WTC11 (cell line): Measurements from ENCODE around the gene CDC5L. TPM values are rescaled to one million over a fixed set of nuclear protein-coding genes. Genes with fewer than 3 reads are reported as not detected.

Source experiments
- ATAC-seq: fragments of 200-7000 bp; cut with Tn5 transposase; 2 replicates; pipeline ENCODE4 v1.10.0; 2021; ENCODE audit warnings: mild to moderate bottlenecking, moderate library complexity
- CTCF ChIA-PET: fragments of 300-600 bp; sonication (Branson Sonifier 250); formaldehyde crosslinking; loops from one replicate; lab custom pipeline; 2021; ENCODE audit warnings: antibody characterized with exemption; lab: Charles Lee
- POLR2A ChIA-PET: fragments of 350-600 bp; sonication (Branson Sonifier 250); formaldehyde crosslinking; loops from one replicate; lab custom pipeline; 2021; ENCODE audit warnings: antibody characterized with exemption; lab: Charles Lee
- DNase-seq: peaks from one replicate; pipeline ENCODE4 v3.0.0; 2021; ENCODE audit warnings: low spot score
- H3K27ac Mint-ChIP-seq: 2 replicates; pipeline ENCODE4 v1.8.0; 2021; ENCODE audit warnings: mixed read lengths
- H3K27me3 Mint-ChIP-seq: 2 replicates; pipeline ENCODE4 v1.8.0; 2021; ENCODE audit warnings: low read depth, mild to moderate bottlenecking, moderate library complexity, mixed read lengths
- H3K36me3 Mint-ChIP-seq: 2 replicates; pipeline ENCODE4 v1.8.0; 2021; ENCODE audit warnings: mixed read lengths
- H3K4me1 Mint-ChIP-seq: 2 replicates; pipeline ENCODE4 v1.8.0; 2022; ENCODE audit warnings: mixed read lengths
- H3K4me3 Mint-ChIP-seq: 2 replicates; pipeline ENCODE4 v1.8.0; 2021; ENCODE audit warnings: mild to moderate bottlenecking, moderate library complexity, mixed read lengths
- H3K9me3 Mint-ChIP-seq: 2 replicates; pipeline ENCODE4 v1.8.0; 2021; ENCODE audit warnings: mixed read lengths
- CREB1 ChIP-seq: sonication (generic); formaldehyde crosslinking; IDR thresholded peaks from 2 replicates; pipeline ENCODE4 v1.8.0; 2023; ENCODE audit warnings: mild to moderate bottlenecking, missing genetic modification reagents
- CREM ChIP-seq: sonication (generic); formaldehyde crosslinking; IDR thresholded peaks from 2 replicates; pipeline ENCODE4 v1.8.1; 2022; ENCODE audit warnings: mild to moderate bottlenecking, missing genetic modification reagents, moderate library complexity
- E2F4 ChIP-seq: sonication (generic); formaldehyde crosslinking; IDR thresholded peaks from 2 replicates; pipeline ENCODE4 v1.8.1; 2022; ENCODE audit warnings: low read depth, mild to moderate bottlenecking, moderate library complexity, missing genetic modification reagents, borderline replicate concordance
- EMX1 ChIP-seq: fragments of 250-450 bp; sonication (Bioruptor Pico); IDR thresholded peaks from 2 replicates; pipeline ENCODE4 v1.8.0; 2021; ENCODE audit warnings: mild to moderate bottlenecking
- HMGA2 ChIP-seq: fragments of 250-450 bp; sonication (Bioruptor Pico); IDR thresholded peaks from 2 replicates; pipeline ENCODE4 v1.4.0; 2021; ENCODE audit warnings: mild to moderate bottlenecking, moderate library complexity
- HMGXB4 ChIP-seq: sonication (generic); formaldehyde crosslinking; IDR thresholded peaks from 2 replicates; pipeline ENCODE4 v1.8.1; 2023; ENCODE audit warnings: mild to moderate bottlenecking, moderate library complexity, missing genetic modification reagents
- JUN ChIP-seq: sonication (generic); formaldehyde crosslinking; IDR thresholded peaks from 2 replicates; pipeline ENCODE4 v1.8.0; 2023; ENCODE audit warnings: mild to moderate bottlenecking, missing genetic modification reagents
- MXD4 ChIP-seq: fragments of 250-450 bp; sonication (Bioruptor Pico); IDR thresholded peaks from 2 replicates; pipeline ENCODE4 v1.8.0; 2021; ENCODE audit warnings: mild to moderate bottlenecking, moderate library complexity, borderline replicate concordance
- OVOL2 ChIP-seq: fragments of 250-450 bp; sonication (Bioruptor Pico); IDR thresholded peaks from 2 replicates; pipeline ENCODE4 v1.9.0; 2021; ENCODE audit warnings: mild to moderate bottlenecking, borderline replicate concordance
- RELA ChIP-seq: sonication (generic); formaldehyde crosslinking; IDR thresholded peaks from 2 replicates; pipeline ENCODE4 v1.8.1; 2022; ENCODE audit warnings: missing genetic modification reagents, mild to moderate bottlenecking, borderline replicate concordance
- TCF7 ChIP-seq: sonication (generic); formaldehyde crosslinking; IDR thresholded peaks from 2 replicates; pipeline ENCODE4 v1.8.0; 2022; ENCODE audit warnings: mild to moderate bottlenecking, low read depth, missing genetic modification reagents, moderate library complexity
- TEAD1 ChIP-seq: sonication (generic); formaldehyde crosslinking; IDR thresholded peaks from 2 replicates; pipeline ENCODE4 v1.8.0; 2022; ENCODE audit warnings: mild to moderate bottlenecking, missing genetic modification reagents
- TEAD4 ChIP-seq: sonication (generic); formaldehyde crosslinking; IDR thresholded peaks from 2 replicates; pipeline ENCODE4 v1.8.0; 2022; ENCODE audit warnings: mild to moderate bottlenecking, missing genetic modification reagents
- ZNF219 ChIP-seq: sonication (generic); formaldehyde crosslinking; IDR thresholded peaks from 2 replicates; pipeline ENCODE4 v1.8.0; 2023; ENCODE audit warnings: missing genetic modification reagents, mild to moderate bottlenecking, borderline replicate concordance
- ZNF317 ChIP-seq: sonication (generic); formaldehyde crosslinking; IDR thresholded peaks from 2 replicates; pipeline ENCODE4 v1.8.1; 2023; ENCODE audit warnings: low read depth, mild to moderate bottlenecking, moderate library complexity, missing genetic modification reagents, borderline replicate concordance
- total RNA-seq: library from RNA; stranded (reverse); gene quantifications from 3 replicates; pipeline ENCODE4 v1.2.3, GENCODE V29; 2021
- TF ChIP-seq, protein P1 (sequence below): fragments of 250-450 bp; sonication (Bioruptor Pico); IDR thresholded peaks from 2 replicates; pipeline ENCODE4 v1.9.0; 2021; ENCODE audit warnings: mild to moderate bottlenecking, borderline replicate concordance
- TF ChIP-seq, protein P2 (sequence below): sonication (generic); formaldehyde crosslinking; IDR thresholded peaks from 2 replicates; pipeline ENCODE4 v1.8.1; 2022; ENCODE audit warnings: mild to moderate bottlenecking, missing genetic modification reagents, moderate library complexity, borderline replicate concordance
- TF ChIP-seq, protein P3 (sequence below): sonication (generic); formaldehyde crosslinking; IDR thresholded peaks from 2 replicates; pipeline ENCODE4 v1.8.0; 2023; ENCODE audit warnings: missing genetic modification reagents, mild to moderate bottlenecking, borderline replicate concordance
- TF ChIP-seq, protein P4 (sequence below): fragments of 200-600 bp; IDR thresholded peaks from 2 replicates; pipeline ENCODE4 v1.8.0; 2022; ENCODE audit warnings: antibody characterized with exemption
- TF ChIP-seq, protein P5 (sequence below): fragments of 250-450 bp; sonication (Bioruptor Pico); conservative IDR thresholded peaks from 2 replicates; pipeline ENCODE4 v1.9.0; 2021; ENCODE audit warnings: mild to moderate bottlenecking

The CDC5L gene
- total RNA-seq, 1 experiment from 2014 or later = 23.5 TPM

- TF ChIP-seq HMGXB4 (CRISPR knock-in tag) (no peak), TCF7 (no peak)
Observed at GRCh38 chr6:44411141-44411540, 23.6 kb downstream of the CDC5L start (continued).

DNA sequence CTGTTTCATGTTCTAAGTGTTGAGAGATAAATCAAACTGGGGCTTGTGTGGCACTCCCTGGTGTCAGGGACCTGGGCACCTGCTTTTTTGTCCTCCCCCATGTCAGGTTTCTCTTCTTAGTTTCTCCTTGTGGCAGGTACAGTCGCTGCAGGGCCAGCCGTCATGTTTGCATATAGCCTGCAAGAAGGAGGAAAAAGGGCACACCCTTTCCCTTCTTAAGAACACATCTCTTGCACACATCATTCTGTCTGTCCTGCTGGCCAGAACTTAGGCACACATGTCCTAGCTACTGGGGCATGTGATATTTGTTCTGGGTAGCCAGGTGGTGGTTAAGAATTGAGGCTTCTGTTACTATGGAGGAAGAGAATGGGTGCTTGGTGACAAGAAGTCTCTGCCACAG lies 27.9 kb downstream of the CDC5L start:
- H3K27ac Mint-ChIP-seq = no peak overlapping the region
- peaks cover 4% of the 10 kb centered on the region; the same call in 1 of the 2 replicates for H3K9me3 Mint-ChIP-seq
- H3K4me1 Mint-ChIP-seq = no peaks in the 10 kb centered on the region
- ATAC-seq (no peak), DNase-seq (no peak)
- ChIA-PET CTCF (no interaction called here), POLR2A (no interaction called here)
- TF ChIP-seq, protein P1, sequence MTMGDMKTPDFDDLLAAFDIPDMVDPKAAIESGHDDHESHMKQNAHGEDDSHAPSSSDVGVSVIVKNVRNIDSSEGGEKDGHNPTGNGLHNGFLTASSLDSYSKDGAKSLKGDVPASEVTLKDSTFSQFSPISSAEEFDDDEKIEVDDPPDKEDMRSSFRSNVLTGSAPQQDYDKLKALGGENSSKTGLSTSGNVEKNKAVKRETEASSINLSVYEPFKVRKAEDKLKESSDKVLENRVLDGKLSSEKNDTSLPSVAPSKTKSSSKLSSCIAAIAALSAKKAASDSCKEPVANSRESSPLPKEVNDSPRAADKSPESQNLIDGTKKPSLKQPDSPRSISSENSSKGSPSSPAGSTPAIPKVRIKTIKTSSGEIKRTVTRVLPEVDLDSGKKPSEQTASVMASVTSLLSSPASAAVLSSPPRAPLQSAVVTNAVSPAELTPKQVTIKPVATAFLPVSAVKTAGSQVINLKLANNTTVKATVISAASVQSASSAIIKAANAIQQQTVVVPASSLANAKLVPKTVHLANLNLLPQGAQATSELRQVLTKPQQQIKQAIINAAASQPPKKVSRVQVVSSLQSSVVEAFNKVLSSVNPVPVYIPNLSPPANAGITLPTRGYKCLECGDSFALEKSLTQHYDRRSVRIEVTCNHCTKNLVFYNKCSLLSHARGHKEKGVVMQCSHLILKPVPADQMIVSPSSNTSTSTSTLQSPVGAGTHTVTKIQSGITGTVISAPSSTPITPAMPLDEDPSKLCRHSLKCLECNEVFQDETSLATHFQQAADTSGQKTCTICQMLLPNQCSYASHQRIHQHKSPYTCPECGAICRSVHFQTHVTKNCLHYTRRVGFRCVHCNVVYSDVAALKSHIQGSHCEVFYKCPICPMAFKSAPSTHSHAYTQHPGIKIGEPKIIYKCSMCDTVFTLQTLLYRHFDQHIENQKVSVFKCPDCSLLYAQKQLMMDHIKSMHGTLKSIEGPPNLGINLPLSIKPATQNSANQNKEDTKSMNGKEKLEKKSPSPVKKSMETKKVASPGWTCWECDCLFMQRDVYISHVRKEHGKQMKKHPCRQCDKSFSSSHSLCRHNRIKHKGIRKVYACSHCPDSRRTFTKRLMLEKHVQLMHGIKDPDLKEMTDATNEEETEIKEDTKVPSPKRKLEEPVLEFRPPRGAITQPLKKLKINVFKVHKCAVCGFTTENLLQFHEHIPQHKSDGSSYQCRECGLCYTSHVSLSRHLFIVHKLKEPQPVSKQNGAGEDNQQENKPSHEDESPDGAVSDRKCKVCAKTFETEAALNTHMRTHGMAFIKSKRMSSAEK = no peak
- no peak for TF ChIP-seq CREB1 (CRISPR knock-in tag)
- TF ChIP-seq JUN = no peak
- TF ChIP-seq, protein P2, sequence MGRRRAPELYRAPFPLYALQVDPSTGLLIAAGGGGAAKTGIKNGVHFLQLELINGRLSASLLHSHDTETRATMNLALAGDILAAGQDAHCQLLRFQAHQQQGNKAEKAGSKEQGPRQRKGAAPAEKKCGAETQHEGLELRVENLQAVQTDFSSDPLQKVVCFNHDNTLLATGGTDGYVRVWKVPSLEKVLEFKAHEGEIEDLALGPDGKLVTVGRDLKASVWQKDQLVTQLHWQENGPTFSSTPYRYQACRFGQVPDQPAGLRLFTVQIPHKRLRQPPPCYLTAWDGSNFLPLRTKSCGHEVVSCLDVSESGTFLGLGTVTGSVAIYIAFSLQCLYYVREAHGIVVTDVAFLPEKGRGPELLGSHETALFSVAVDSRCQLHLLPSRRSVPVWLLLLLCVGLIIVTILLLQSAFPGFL (CRISPR knock-in tag) = no peak
- no peak for TF ChIP-seq MXD4 (CRISPR knock-in tag)
- TF ChIP-seq HMGA2 (CRISPR knock-in tag) = no peak
- no peak for TF ChIP-seq ZNF219
- no peak for TF ChIP-seq OVOL2 (CRISPR knock-in tag)
- TF ChIP-seq, protein P3, sequence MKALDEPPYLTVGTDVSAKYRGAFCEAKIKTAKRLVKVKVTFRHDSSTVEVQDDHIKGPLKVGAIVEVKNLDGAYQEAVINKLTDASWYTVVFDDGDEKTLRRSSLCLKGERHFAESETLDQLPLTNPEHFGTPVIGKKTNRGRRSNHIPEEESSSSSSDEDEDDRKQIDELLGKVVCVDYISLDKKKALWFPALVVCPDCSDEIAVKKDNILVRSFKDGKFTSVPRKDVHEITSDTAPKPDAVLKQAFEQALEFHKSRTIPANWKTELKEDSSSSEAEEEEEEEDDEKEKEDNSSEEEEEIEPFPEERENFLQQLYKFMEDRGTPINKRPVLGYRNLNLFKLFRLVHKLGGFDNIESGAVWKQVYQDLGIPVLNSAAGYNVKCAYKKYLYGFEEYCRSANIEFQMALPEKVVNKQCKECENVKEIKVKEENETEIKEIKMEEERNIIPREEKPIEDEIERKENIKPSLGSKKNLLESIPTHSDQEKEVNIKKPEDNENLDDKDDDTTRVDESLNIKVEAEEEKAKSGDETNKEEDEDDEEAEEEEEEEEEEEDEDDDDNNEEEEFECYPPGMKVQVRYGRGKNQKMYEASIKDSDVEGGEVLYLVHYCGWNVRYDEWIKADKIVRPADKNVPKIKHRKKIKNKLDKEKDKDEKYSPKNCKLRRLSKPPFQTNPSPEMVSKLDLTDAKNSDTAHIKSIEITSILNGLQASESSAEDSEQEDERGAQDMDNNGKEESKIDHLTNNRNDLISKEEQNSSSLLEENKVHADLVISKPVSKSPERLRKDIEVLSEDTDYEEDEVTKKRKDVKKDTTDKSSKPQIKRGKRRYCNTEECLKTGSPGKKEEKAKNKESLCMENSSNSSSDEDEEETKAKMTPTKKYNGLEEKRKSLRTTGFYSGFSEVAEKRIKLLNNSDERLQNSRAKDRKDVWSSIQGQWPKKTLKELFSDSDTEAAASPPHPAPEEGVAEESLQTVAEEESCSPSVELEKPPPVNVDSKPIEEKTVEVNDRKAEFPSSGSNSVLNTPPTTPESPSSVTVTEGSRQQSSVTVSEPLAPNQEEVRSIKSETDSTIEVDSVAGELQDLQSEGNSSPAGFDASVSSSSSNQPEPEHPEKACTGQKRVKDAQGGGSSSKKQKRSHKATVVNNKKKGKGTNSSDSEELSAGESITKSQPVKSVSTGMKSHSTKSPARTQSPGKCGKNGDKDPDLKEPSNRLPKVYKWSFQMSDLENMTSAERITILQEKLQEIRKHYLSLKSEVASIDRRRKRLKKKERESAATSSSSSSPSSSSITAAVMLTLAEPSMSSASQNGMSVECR = no peak
- no peak for TF ChIP-seq E2F4 (CRISPR knock-in tag)
- no peak for TF ChIP-seq RELA (CRISPR knock-in tag)
- no peak for TF ChIP-seq TCF7
- TF ChIP-seq EMX1 (CRISPR knock-in tag) = no peak
- TF ChIP-seq, protein P4, sequence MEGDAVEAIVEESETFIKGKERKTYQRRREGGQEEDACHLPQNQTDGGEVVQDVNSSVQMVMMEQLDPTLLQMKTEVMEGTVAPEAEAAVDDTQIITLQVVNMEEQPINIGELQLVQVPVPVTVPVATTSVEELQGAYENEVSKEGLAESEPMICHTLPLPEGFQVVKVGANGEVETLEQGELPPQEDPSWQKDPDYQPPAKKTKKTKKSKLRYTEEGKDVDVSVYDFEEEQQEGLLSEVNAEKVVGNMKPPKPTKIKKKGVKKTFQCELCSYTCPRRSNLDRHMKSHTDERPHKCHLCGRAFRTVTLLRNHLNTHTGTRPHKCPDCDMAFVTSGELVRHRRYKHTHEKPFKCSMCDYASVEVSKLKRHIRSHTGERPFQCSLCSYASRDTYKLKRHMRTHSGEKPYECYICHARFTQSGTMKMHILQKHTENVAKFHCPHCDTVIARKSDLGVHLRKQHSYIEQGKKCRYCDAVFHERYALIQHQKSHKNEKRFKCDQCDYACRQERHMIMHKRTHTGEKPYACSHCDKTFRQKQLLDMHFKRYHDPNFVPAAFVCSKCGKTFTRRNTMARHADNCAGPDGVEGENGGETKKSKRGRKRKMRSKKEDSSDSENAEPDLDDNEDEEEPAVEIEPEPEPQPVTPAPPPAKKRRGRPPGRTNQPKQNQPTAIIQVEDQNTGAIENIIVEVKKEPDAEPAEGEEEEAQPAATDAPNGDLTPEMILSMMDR = no peak
- TF ChIP-seq ZNF317 (CRISPR knock-in tag) = no peak
- TF ChIP-seq, protein P5, sequence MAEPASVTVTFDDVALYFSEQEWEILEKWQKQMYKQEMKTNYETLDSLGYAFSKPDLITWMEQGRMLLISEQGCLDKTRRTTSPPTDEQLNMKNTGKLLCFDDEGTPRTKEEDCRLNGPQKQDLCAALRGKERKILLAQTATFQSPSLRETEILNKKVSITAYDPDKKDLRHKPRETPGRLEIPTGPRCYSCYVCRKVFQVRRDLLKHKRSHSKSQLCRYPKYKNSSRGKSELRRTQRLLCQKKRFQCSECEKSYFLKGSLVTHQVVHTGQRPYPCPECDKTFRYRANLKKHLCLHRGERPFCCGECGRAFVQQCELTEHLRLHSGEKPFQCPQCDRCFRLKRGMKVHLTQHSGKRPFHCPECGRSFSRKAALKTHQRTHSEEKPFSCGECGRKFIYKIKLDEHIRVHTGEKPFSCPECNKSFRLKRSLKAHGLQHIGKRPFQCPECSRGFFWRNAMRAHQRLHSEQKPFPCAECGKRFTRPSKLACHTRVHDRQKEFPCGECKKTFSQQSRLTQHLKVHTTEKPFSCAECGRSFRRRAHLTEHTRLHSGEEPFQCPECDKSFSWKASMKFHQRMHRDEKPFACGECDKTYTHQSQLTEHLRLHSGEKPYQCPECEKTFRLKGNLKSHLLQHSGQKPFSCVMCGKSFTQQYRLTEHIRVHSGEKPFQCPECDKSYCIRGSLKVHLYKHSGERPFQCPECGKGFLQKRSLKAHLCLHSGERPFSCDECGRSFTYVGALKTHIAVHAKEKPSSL (CRISPR knock-in tag) = no peak
- TF ChIP-seq TEAD1 (CRISPR knock-in tag) = no peak
- TF ChIP-seq CREM (CRISPR knock-in tag) = no peak
- no peak for TF ChIP-seq TEAD4 (CRISPR knock-in tag)
- H3K27me3 Mint-ChIP-seq = no peaks in the 10 kb centered on the region
- peaks cover 50% of the 10 kb centered on the region for H3K36me3 Mint-ChIP-seq
- no peak overlapping the region for H3K4me3 Mint-ChIP-seq
